Measurements from ENCODE around the gene PCYT1A.
"Not testable (repeated sequence)": the region's sequence is repeated elsewhere in the genome, so short reads cannot be mapped to it uniquely, and the experiment has no call there.

The PCYT1A gene

GRCh38 chr3:196287090-196287439 is 461 bp downstream of the PCYT1A start:
- DNase-seq (ENCODE audit: low read depth) = no peak

- DNase-seq (ENCODE audit: low read depth) = no peak
These were observed 3.1 kb downstream of the PCYT1A start for GRCh38 chr3:196284396-196284795.

- DNase-seq (ENCODE audit: low read depth) = no peak
These were observed 5.6 kb downstream of the PCYT1A start for GRCh38 chr3:196281962-196282361.

GRCh38 chr3:196280689-196281440 is 6.7 kb downstream of the PCYT1A start:
- no peak for DNase-seq (ENCODE audit: low read depth)

GRCh38 chr3:196275126-196275525 is 12.4 kb downstream of the PCYT1A start:
- DNase-seq (ENCODE audit: low read depth) = no peak

- DNase-seq (ENCODE audit: low read depth) = peak; percentile 25
These were observed 12.9 kb downstream of the PCYT1A start for GRCh38 chr3:196274585-196274984.

- no peak for DNase-seq (ENCODE audit: low read depth)
These were observed 13.9 kb downstream of the PCYT1A start for GRCh38 chr3:196273655-196274054.

GRCh38 chr3:196272826-196273225 is 14.7 kb downstream of the PCYT1A start:
- DNase-seq (ENCODE audit: low read depth) = no peak

- DNase-seq (ENCODE audit: low read depth) = no peak
These were observed 17.0 kb downstream of the PCYT1A start for GRCh38 chr3:196270499-196270898.

- DNase-seq (ENCODE audit: low read depth) = no peak
These were observed 19.0 kb downstream of the PCYT1A start for GRCh38 chr3:196268284-196269163.

- DNase-seq (ENCODE audit: low read depth) = no peak
These were observed 23.7 kb downstream of the PCYT1A start for GRCh38 chr3:196263819-196264218.

GRCh38 chr3:196260784-196261183 is 26.7 kb downstream of the PCYT1A start:
- DNase-seq (ENCODE audit: low read depth) = no peak

- no peak for DNase-seq (ENCODE audit: low read depth)
These were observed 31.8 kb downstream of the PCYT1A start for GRCh38 chr3:196255776-196256175.

GRCh38 chr3:196254376-196255283 is 32.9 kb downstream of the PCYT1A start:
- no peak for DNase-seq (ENCODE audit: low read depth)

- no peak for DNase-seq (ENCODE audit: low read depth)
These were observed 35.6 kb downstream of the PCYT1A start for GRCh38 chr3:196251918-196252317.

- no peak for DNase-seq (ENCODE audit: low read depth)
These were observed 40.8 kb downstream of the PCYT1A start for GRCh38 chr3:196246612-196247308.

- not testable (repeated sequence) for DNase-seq (ENCODE audit: low read depth)
These were observed 43.4 kb downstream of the PCYT1A start for GRCh38 chr3:196244166-196244565.

- no peak for DNase-seq (ENCODE audit: low read depth)
These were observed 45.8 kb downstream of the PCYT1A start for GRCh38 chr3:196241704-196242103.

GRCh38 chr3:196240424-196240823 is 47.1 kb downstream of the PCYT1A start:
- DNase-seq (ENCODE audit: low read depth) = no peak

GRCh38 chr3:196238612-196239560 is 48.6 kb downstream of the PCYT1A start:
- DNase-seq (ENCODE audit: low read depth) = no peak

Data from stimulated activated CD8-positive, alpha-beta memory T cell treated with anti-CD3 and anti-CD28 coated beads, Interleukin-12 subunit alpha, Interleukin-12 subunit beta, amount 100 ng/mL, for 1 hour (primary cell).